ENCODE results near the gene FHOD3.

Gene FHOD3

GRCh38 chr18:36625386-36625785 lies 327.9 kb downstream of the FHOD3 start:
- no peak for DNase-seq (ENCODE audit: low read depth, low spot score)

GRCh38 chr18:36627637-36628036 lies 330.1 kb downstream of the FHOD3 start:
- DNase-seq (ENCODE audit: low read depth, low spot score) = no peak

- no peak for DNase-seq (ENCODE audit: low read depth, low spot score)
Measured at GRCh38 chr18:36628435-36629137, 331.1 kb downstream of the FHOD3 start.

- no peak for DNase-seq (ENCODE audit: low read depth, low spot score)
Measured at GRCh38 chr18:36629138-36629530, 331.6 kb downstream of the FHOD3 start.

- no peak for DNase-seq (ENCODE audit: low read depth, low spot score)
Measured at GRCh38 chr18:36629836-36630235, 332.3 kb downstream of the FHOD3 start.

- DNase-seq (ENCODE audit: low read depth, low spot score) = no peak
Measured at GRCh38 chr18:36630917-36631316, 333.4 kb downstream of the FHOD3 start.

GRCh38 chr18:36633961-36634412 lies 336.5 kb downstream of the FHOD3 start:
- DNase-seq (ENCODE audit: low read depth, low spot score) = peak; percentile 1

- DNase-seq (ENCODE audit: low read depth, low spot score) = peak; percentile 1
Measured at GRCh38 chr18:36634573-36635216, 337.2 kb downstream of the FHOD3 start.

GRCh38 chr18:36635414-36636096 lies 338.0 kb downstream of the FHOD3 start:
- no peak for DNase-seq (ENCODE audit: low read depth, low spot score)

GRCh38 chr18:36636237-36636817 lies 338.8 kb downstream of the FHOD3 start:
- no peak for DNase-seq (ENCODE audit: low read depth, low spot score)

- DNase-seq (ENCODE audit: low read depth, low spot score) = no peak
Measured at GRCh38 chr18:36638224-36638623, 340.7 kb downstream of the FHOD3 start.

- DNase-seq (ENCODE audit: low read depth, low spot score) = no peak
Measured at GRCh38 chr18:36640021-36640952, 342.8 kb downstream of the FHOD3 start.

- DNase-seq (ENCODE audit: low read depth, low spot score) = no peak
Measured at GRCh38 chr18:36643061-36643460, 345.5 kb downstream of the FHOD3 start.

GRCh38 chr18:36648803-36649202 lies 351.3 kb downstream of the FHOD3 start:
- no peak for DNase-seq (ENCODE audit: low read depth, low spot score)

GRCh38 chr18:36649205-36649604 lies 351.7 kb downstream of the FHOD3 start:
- no peak for DNase-seq (ENCODE audit: low read depth, low spot score)

- no peak for DNase-seq (ENCODE audit: low read depth, low spot score)
Measured at GRCh38 chr18:36650266-36650665, 352.8 kb downstream of the FHOD3 start.

GRCh38 chr18:36650906-36651305 lies 353.4 kb downstream of the FHOD3 start:
- DNase-seq (ENCODE audit: low read depth, low spot score) = no peak

- no peak for DNase-seq (ENCODE audit: low read depth, low spot score)
Measured at GRCh38 chr18:36652503-36652902, 355.0 kb downstream of the FHOD3 start.

- no peak for DNase-seq (ENCODE audit: low read depth, low spot score)
Measured at GRCh38 chr18:36653141-36653869, 355.8 kb downstream of the FHOD3 start.

GRCh38 chr18:36653870-36654269 lies 356.4 kb downstream of the FHOD3 start:
- no peak for DNase-seq (ENCODE audit: low read depth, low spot score)

- no peak for DNase-seq (ENCODE audit: low read depth, low spot score)
Measured at GRCh38 chr18:36655074-36655473, 357.6 kb downstream of the FHOD3 start.

All from brain pericyte (primary cell).